BLaER1 (cell line): ENCODE measurements around the gene RIMKLA.

Experiments used
- H3K27ac ChIP-seq: shearing (Covaris generic); formaldehyde crosslinking; 2 replicates; pipeline ENCODE4 v1.8.1; 2022
- H3K27me3 ChIP-seq: shearing (Covaris generic); formaldehyde crosslinking; 2 replicates; pipeline ENCODE4 v1.8.1; 2022
- H3K36me3 ChIP-seq: shearing (Covaris generic); formaldehyde crosslinking; 2 replicates; pipeline ENCODE4 v1.8.1; 2022
- H3K4me1 ChIP-seq: shearing (Covaris generic); formaldehyde crosslinking; 2 replicates; pipeline ENCODE4 v1.8.1; 2022
- H3K4me2 ChIP-seq: shearing (Covaris generic); formaldehyde crosslinking; 2 replicates; pipeline ENCODE4 v1.8.1; 2022
- H3K4me3 ChIP-seq: shearing (Covaris generic); formaldehyde crosslinking; 2 replicates; pipeline ENCODE4 v1.8.1; 2022
- H3K9ac ChIP-seq: shearing (Covaris generic); formaldehyde crosslinking; 2 replicates; pipeline ENCODE4 v1.8.1; 2022
- H3K9me3 ChIP-seq: shearing (Covaris generic); formaldehyde crosslinking; 2 replicates; pipeline ENCODE4 v1.8.1; 2022
- H4K20me1 ChIP-seq: shearing (Covaris generic); formaldehyde crosslinking; 2 replicates; pipeline ENCODE4 v1.8.1; 2022
- Cebpa-rat ChIP-seq: shearing (Covaris generic); IDR thresholded peaks from 2 replicates; pipeline ENCODE4 v1.8.1; 2022

The RIMKLA gene

GRCh38 chr1:42380586-42381279 is at the start of gene RIMKLA:
RIMKLA (plus strand) TSS chr1:42380792; CDS start chr1:42380935, 143 bp downstream.
- no peak within 1 kb of the TSS for H3K27ac ChIP-seq
- H3K4me2 ChIP-seq: peak within 1 kb of the TSS; percentile 94
- peaks cover 18% of the 10 kb centered on the region for H3K27me3 ChIP-seq
- H3K36me3 ChIP-seq: no peaks in the 10 kb centered on the region
- peak within 1 kb of the TSS; percentile 66 for H3K9ac ChIP-seq
- H3K4me1 ChIP-seq: peaks cover 12% of the 10 kb centered on the region
- peak within 1 kb of the TSS; percentile 85 for H3K4me3 ChIP-seq
- no peak for TF ChIP-seq Cebpa-rat
- H3K9me3 ChIP-seq: no peaks in the 10 kb centered on the region
- H4K20me1 ChIP-seq: no peaks in the 10 kb centered on the region

GRCh38 chr1:42332877-42333276 is 47.7 kb upstream of the RIMKLA start:
- Histone ChIP-seq H3K27ac (no peak overlapping the region), H3K36me3 (peaks cover 6% of the 10 kb centered on the region), H3K4me2 (peak overlapping the region; percentile 88), H3K9me3 (no peaks in the 10 kb centered on the region; the same call in 1 of the 2 replicates), H4K20me1 (peaks cover 69% of the 10 kb centered on the region), H3K4me1 (peaks cover 30% of the 10 kb centered on the region), H3K27me3 (no peaks in the 10 kb centered on the region), H3K4me3 (no peak overlapping the region), H3K9ac (no peak overlapping the region)
- no peak for TF ChIP-seq Cebpa-rat

- peaks cover 30% of the 10 kb centered on the region for H3K4me1 ChIP-seq
- H3K4me3 ChIP-seq: peak overlapping the region; percentile 96
- H3K4me2 ChIP-seq: peak overlapping the region; percentile 88
- no peak for TF ChIP-seq Cebpa-rat
- no peaks in the 10 kb centered on the region; the same call in 1 of the 2 replicates for H3K9me3 ChIP-seq
- peak overlapping the region; percentile 91 for H3K27ac ChIP-seq
- peaks cover 6% of the 10 kb centered on the region for H3K36me3 ChIP-seq
- H3K9ac ChIP-seq: peak overlapping the region; percentile 91
- peaks cover 61% of the 10 kb centered on the region for H4K20me1 ChIP-seq
- H3K27me3 ChIP-seq: no peaks in the 10 kb centered on the region
These were observed 46.8 kb upstream of the RIMKLA start for GRCh38 chr1:42333662-42334239.

- no peaks in the 10 kb centered on the region; the same call in 1 of the 2 replicates for H3K9me3 ChIP-seq
- peak overlapping the region; percentile 91 for H3K27ac ChIP-seq
- peaks cover 54% of the 10 kb centered on the region for H4K20me1 ChIP-seq
- H3K4me2 ChIP-seq: peak overlapping the region; percentile 88
- H3K4me1 ChIP-seq: peaks cover 30% of the 10 kb centered on the region
- H3K36me3 ChIP-seq: peaks cover 6% of the 10 kb centered on the region
- no peak for TF ChIP-seq Cebpa-rat
- peak overlapping the region; percentile 91 for H3K9ac ChIP-seq
- H3K4me3 ChIP-seq: peak overlapping the region; percentile 96
- no peaks in the 10 kb centered on the region for H3K27me3 ChIP-seq
These were observed 46.1 kb upstream of the RIMKLA start for GRCh38 chr1:42334240-42335049.

GRCh38 chr1:42335050-42335808 is 45.4 kb upstream of the RIMKLA start, which contains the start of gene FOXJ3:
FOXJ3 (minus strand) TSS chr1:42335235; CDS start chr1:42311093, 24,142 bp downstream.
- Histone ChIP-seq H3K36me3 (peaks cover 6% of the 10 kb centered on the region), H3K4me3 (peak within 1 kb of the TSS; percentile 96), H3K9me3 (no peaks in the 10 kb centered on the region; the same call in 1 of the 2 replicates), H3K4me2 (peak within 1 kb of the TSS; percentile 88), H3K27me3 (no peaks in the 10 kb centered on the region), H4K20me1 (peaks cover 46% of the 10 kb centered on the region), H3K27ac (peak within 1 kb of the TSS; percentile 91), H3K4me1 (peaks cover 30% of the 10 kb centered on the region), H3K9ac (peak within 1 kb of the TSS; percentile 91)
- TF ChIP-seq Cebpa-rat: no peak

- Histone ChIP-seq H3K27me3 (no peaks in the 10 kb centered on the region), H3K36me3 (peaks cover 3% of the 10 kb centered on the region), H3K27ac (peak overlapping the region; percentile 91), H3K9me3 (no peaks in the 10 kb centered on the region; the same call in 1 of the 2 replicates), H3K9ac (peak overlapping the region; percentile 91), H4K20me1 (peaks cover 39% of the 10 kb centered on the region), H3K4me1 (peaks cover 30% of the 10 kb centered on the region), H3K4me2 (peak overlapping the region; percentile 87), H3K4me3 (peak overlapping the region; percentile 96)
- TF ChIP-seq Cebpa-rat: no peak
These were observed 44.6 kb upstream of the RIMKLA start for GRCh38 chr1:42335809-42336518.

- H4K20me1 ChIP-seq: peaks cover 28% of the 10 kb centered on the region
- no peak overlapping the region for H3K9ac ChIP-seq
- H3K4me1 ChIP-seq: peaks cover 30% of the 10 kb centered on the region
- no peaks in the 10 kb centered on the region for H3K36me3 ChIP-seq
- H3K27ac ChIP-seq: no peak overlapping the region
- H3K4me2 ChIP-seq: no peak overlapping the region
- H3K27me3 ChIP-seq: no peaks in the 10 kb centered on the region
- H3K9me3 ChIP-seq: no peaks in the 10 kb centered on the region
- TF ChIP-seq Cebpa-rat: no peak
- no peak overlapping the region for H3K4me3 ChIP-seq
These were observed 43.6 kb upstream of the RIMKLA start for GRCh38 chr1:42336978-42337377.

- H4K20me1 ChIP-seq: no peaks in the 10 kb centered on the region
- no peak overlapping the region for H3K27ac ChIP-seq
- H3K4me1 ChIP-seq: peaks cover 12% of the 10 kb centered on the region
- H3K9ac ChIP-seq: no peak overlapping the region
- no peaks in the 10 kb centered on the region for H3K27me3 ChIP-seq
- no peaks in the 10 kb centered on the region for H3K9me3 ChIP-seq
- no peak for TF ChIP-seq Cebpa-rat
- no peak overlapping the region for H3K4me2 ChIP-seq
- H3K36me3 ChIP-seq: no peaks in the 10 kb centered on the region
- no peak overlapping the region for H3K4me3 ChIP-seq
These were observed 40.5 kb upstream of the RIMKLA start for GRCh38 chr1:42340093-42340492.
